ENCODE data around the gene TRIM36. TPM values are rescaled to one million over a fixed set of nuclear protein-coding genes. Genes with fewer than 3 reads are reported as not detected.

Gene TRIM36
- total RNA-seq, 1 donor from 2014 or later = 9.4 TPM

DNA sequence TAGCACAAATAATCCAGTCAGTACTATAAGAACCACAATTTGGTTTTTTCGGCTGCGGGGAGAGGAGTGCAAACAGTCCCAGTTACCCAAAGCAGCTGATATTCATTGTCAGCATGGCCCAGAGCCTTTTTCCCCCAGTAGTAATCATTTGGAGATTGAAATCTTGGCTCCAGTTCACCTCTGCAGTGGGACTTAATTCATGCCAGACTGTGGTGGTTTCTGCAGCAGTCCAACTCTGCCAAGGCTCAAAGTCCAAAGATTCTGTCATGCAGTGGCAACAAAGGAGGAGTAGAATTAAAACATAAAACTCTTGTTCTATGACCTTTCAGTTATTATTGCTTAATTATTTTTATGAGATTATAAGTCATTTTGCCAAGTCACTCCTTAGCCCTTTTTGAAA lies 25.0 kb upstream of the TRIM36 start:
- Mint-ChIP-seq H3K27me3 (ENCODE audit: low read depth) (no peaks in the 10 kb centered on the region), H3K9me3 (ENCODE audit: low read depth) (peaks cover 7% of the 10 kb centered on the region), H3K36me3 (ENCODE audit: low read depth) (no peaks in the 10 kb centered on the region), H3K27ac (ENCODE audit: unreplicated experiment) (no peak overlapping the region), H3K4me3 (ENCODE audit: unreplicated experiment) (no peak overlapping the region), H3K4me1 (ENCODE audit: low read depth) (no peaks in the 10 kb centered on the region)
- TF ChIP-seq, protein P1, sequence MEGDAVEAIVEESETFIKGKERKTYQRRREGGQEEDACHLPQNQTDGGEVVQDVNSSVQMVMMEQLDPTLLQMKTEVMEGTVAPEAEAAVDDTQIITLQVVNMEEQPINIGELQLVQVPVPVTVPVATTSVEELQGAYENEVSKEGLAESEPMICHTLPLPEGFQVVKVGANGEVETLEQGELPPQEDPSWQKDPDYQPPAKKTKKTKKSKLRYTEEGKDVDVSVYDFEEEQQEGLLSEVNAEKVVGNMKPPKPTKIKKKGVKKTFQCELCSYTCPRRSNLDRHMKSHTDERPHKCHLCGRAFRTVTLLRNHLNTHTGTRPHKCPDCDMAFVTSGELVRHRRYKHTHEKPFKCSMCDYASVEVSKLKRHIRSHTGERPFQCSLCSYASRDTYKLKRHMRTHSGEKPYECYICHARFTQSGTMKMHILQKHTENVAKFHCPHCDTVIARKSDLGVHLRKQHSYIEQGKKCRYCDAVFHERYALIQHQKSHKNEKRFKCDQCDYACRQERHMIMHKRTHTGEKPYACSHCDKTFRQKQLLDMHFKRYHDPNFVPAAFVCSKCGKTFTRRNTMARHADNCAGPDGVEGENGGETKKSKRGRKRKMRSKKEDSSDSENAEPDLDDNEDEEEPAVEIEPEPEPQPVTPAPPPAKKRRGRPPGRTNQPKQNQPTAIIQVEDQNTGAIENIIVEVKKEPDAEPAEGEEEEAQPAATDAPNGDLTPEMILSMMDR (IDR thresholded peaks at IDR 0.05) = no peak
- no peak for DNase-seq (ENCODE audit: low spot score)

DNA sequence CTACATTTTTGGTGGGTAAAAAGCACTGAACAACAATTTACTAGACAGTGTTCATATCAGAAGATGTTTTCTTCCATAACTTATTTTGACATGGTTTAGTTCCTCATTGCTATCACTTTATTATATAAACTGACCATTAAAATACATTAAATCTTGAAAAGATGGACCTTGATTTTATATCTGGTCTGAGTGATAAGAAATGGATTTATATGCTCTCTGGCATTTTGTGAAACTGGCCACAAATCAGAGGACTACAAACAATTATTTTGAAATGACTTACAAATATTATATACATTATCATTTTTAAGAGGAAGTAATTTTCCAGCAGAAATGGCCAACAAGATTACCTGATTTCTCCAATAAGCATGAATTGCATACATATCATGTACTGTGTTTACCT lies 23.6 kb upstream of the TRIM36 start:
- Mint-ChIP-seq H3K4me1 (ENCODE audit: low read depth) (no peaks in the 10 kb centered on the region), H3K27me3 (ENCODE audit: low read depth) (no peaks in the 10 kb centered on the region), H3K36me3 (ENCODE audit: low read depth) (no peaks in the 10 kb centered on the region), H3K9me3 (ENCODE audit: low read depth) (no peaks in the 10 kb centered on the region), H3K4me3 (ENCODE audit: unreplicated experiment) (no peak overlapping the region), H3K27ac (ENCODE audit: unreplicated experiment) (no peak overlapping the region)
- TF ChIP-seq, protein P1 (IDR thresholded peaks at IDR 0.05) = no peak
- no peak for DNase-seq (ENCODE audit: low spot score)

DNA sequence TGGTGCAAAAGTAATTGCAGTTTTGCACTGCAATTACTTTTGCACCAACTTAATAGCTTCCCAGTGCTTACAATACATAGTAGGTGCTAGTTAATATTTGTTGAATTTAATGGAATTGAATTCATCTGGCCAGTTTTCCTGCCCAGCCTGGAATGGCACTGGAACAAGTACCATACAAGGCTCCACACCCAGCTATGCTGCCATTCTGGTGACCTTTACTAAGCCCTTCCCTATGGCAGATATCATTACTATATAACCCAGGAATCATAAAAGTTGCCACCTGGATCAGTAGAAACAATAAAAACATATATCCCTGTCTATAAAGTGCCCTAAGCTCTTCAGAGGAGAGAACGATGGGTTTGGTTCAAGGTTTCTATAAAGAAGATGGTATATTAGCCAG lies 22.4 kb upstream of the TRIM36 start:
- DNase-seq (ENCODE audit: low spot score) = no peak
- no peaks in the 10 kb centered on the region for H3K4me1 Mint-ChIP-seq (ENCODE audit: low read depth)
- H3K4me3 Mint-ChIP-seq (ENCODE audit: unreplicated experiment) = no peak overlapping the region
- TF ChIP-seq, protein P1 (IDR thresholded peaks at IDR 0.05) = no peak
- H3K9me3 Mint-ChIP-seq (ENCODE audit: low read depth) = no peaks in the 10 kb centered on the region
- no peaks in the 10 kb centered on the region for H3K36me3 Mint-ChIP-seq (ENCODE audit: low read depth)
- no peak overlapping the region for H3K27ac Mint-ChIP-seq (ENCODE audit: unreplicated experiment)
- peaks cover 2% of the 10 kb centered on the region for H3K27me3 Mint-ChIP-seq (ENCODE audit: low read depth)

DNA sequence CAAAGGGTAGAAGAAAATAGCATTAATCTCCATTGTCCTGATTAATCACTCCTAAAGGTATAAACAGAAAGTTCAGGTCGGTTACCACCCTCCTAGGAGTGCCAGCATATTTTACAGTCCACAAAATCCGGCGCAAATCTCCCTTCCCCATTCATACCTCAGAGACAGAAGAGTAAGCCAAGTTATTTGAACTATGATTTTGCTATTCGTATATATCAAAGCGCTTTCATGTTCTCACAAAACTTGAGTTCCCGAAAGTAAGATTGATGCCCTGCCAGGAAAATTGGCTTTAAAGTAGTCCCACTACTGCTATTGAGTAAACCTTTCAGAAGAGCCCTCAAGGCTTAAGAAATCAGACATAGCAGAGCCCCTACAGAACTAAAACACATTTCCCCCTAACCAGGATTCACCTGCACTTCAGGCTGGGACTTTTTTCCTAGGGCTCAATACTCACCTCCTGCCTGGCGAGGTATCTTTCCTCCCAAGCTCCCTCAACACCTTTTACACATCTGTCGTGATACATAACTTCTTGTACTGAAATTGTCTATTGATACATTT lies 21.8 kb upstream of the TRIM36 start:
- Mint-ChIP-seq H3K4me1 (ENCODE audit: low read depth) (no peaks in the 10 kb centered on the region), H3K27me3 (ENCODE audit: low read depth) (peaks cover 6% of the 10 kb centered on the region), H3K27ac (ENCODE audit: unreplicated experiment) (no peak overlapping the region), H3K36me3 (ENCODE audit: low read depth) (no peaks in the 10 kb centered on the region), H3K4me3 (ENCODE audit: unreplicated experiment) (no peak overlapping the region), H3K9me3 (ENCODE audit: low read depth) (no peaks in the 10 kb centered on the region)
- TF ChIP-seq, protein P1 (IDR thresholded peaks at IDR 0.05) = no peak
- DNase-seq (ENCODE audit: low spot score) = no peak

DNA sequence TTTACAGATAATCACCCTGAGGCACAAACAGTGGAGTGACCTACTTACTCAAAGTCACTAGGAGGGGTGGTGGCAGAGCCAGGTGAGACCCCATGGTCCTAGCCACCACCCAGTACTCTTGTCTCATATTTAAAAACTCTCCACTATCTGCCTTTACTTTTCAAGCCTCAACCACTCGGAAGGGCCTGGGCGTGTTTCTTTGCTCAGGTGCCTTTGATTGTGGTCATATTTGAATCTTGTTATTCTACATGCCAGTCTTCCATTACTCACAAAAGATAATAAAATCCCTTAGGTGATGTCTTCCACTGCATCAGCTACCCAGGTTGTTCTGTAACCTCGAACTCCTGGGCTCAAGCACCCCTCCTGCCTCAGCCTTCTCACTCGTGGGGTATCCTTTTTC lies 20.7 kb upstream of the TRIM36 start:
- no peak for DNase-seq (ENCODE audit: low spot score)
- H3K36me3 Mint-ChIP-seq (ENCODE audit: low read depth) = no peaks in the 10 kb centered on the region
- H3K4me1 Mint-ChIP-seq (ENCODE audit: low read depth) = no peaks in the 10 kb centered on the region
- TF ChIP-seq, protein P1 (IDR thresholded peaks at IDR 0.05) = no peak
- no peaks in the 10 kb centered on the region for H3K9me3 Mint-ChIP-seq (ENCODE audit: low read depth)
- H3K27me3 Mint-ChIP-seq (ENCODE audit: low read depth) = peaks cover 8% of the 10 kb centered on the region
- no peak overlapping the region for H3K4me3 Mint-ChIP-seq (ENCODE audit: unreplicated experiment)
- no peak overlapping the region for H3K27ac Mint-ChIP-seq (ENCODE audit: unreplicated experiment)

All from chondrocyte (in vitro differentiated cells).